ENCODE measurements around the gene ETS1. TPM values are rescaled to one million over a fixed set of nuclear protein-coding genes. Genes with fewer than 3 reads are reported as not detected.

Gene ETS1
- polyA plus RNA-seq, 1 donor from 2014 or later, result 192 TPM

- Mint-ChIP-seq H3K4me1 (peaks cover 10 to 15% (median 15%) of the 10 kb centered on the region in 3 donors), H3K27ac (no peak overlapping the region), H3K36me3 (peaks cover 2% of the 10 kb centered on the region), H3K4me3 (no peak overlapping the region), H3K9me3 (peaks cover 0 to 5% (median 4%) of the 10 kb centered on the region in 3 donors), H3K27me3 (no peaks in the 10 kb centered on the region)
Observed at GRCh38 chr11:128575961-128576350, 11.4 kb downstream of the ETS1 start.

DNA sequence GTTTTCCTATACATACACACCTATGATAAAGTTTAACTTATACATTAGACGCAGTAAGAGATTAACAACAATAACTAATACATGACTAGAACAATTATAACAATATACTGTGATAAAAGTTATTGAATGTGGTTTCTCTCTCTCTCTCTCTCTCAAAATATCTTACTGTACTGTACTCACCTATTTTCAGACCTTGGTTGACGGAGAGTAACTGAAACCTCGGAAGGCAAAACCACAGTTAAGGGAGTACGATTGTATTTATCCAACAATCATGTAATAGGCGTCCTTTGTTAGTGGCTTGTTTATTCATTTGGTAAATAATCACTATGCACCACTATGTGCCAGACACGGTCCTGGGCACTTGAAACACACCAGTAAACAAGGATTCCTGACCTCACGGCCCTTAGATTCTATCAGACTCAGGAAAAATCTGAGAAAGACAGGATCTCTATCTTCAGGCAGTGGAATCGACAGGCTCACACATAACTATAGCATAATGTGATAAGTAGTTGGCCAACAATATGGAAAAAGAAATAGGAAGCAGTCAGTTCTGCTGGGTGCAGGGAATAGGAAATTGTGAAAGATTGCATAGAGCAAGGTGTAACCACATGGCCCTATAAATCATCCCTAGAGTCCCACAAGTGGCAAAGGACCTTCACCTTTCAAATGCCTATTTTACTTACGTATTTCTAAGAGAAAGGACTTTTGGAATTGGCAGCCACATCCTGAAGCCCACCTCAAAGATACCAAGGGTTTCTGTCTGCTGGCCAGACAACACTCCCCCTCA, 12.0 kb downstream of the ETS1 start:
- Mint-ChIP-seq H3K27me3 (no peaks in the 10 kb centered on the region), H3K36me3 (peaks cover 2% of the 10 kb centered on the region), H3K4me1 (peaks cover 14% of the 10 kb centered on the region in 3 donors), H3K9me3 (peaks cover 0 to 5% (median 4%) of the 10 kb centered on the region in 3 donors), H3K27ac (peak overlapping the region in 1 of 3 donors; percentile 19), H3K4me3 (no peak overlapping the region)

- H3K4me3 Mint-ChIP-seq, result peak overlapping the region in 1 of 4 donors; percentile 28
- peaks cover 2% of the 10 kb centered on the region for H3K36me3 Mint-ChIP-seq
- no peaks in the 10 kb centered on the region for H3K27me3 Mint-ChIP-seq
- H3K4me1 Mint-ChIP-seq, result peaks cover 7 to 12% (median 11%) of the 10 kb centered on the region in 3 donors
- no peak overlapping the region for H3K27ac Mint-ChIP-seq
- peaks cover 0 to 5% (median 4%) of the 10 kb centered on the region in 3 donors for H3K9me3 Mint-ChIP-seq
Observed at GRCh38 chr11:128574576-128575011, 12.8 kb downstream of the ETS1 start.

DNA sequence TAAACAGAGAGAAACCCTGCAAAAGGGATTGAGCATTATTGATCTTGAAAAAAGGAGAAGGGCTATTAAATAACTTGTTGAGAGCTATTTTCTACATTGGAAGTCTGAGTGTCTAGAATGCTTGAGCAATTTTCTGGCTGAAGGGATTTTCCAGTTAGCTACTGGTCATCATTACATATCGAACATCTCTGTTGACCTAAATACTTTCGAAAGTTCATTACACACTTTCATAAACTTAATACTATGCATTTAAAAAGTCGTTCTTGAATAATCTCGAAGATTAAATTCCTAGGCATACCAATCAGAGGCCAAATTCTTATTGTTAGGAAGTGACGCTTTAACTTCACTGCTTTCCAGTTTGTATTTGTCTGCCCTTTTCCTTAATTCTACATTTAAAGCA, 13.7 kb downstream of the ETS1 start:
- H3K4me1 Mint-ChIP-seq, result peaks cover 10 to 20% (median 14%) of the 10 kb centered on the region in 3 donors
- H3K9me3 Mint-ChIP-seq, result peaks cover 0 to 5% (median 4%) of the 10 kb centered on the region in 3 donors
- no peak overlapping the region for H3K27ac Mint-ChIP-seq
- no peak overlapping the region for H3K4me3 Mint-ChIP-seq
- H3K27me3 Mint-ChIP-seq, result no peaks in the 10 kb centered on the region
- peaks cover 2% of the 10 kb centered on the region for H3K36me3 Mint-ChIP-seq

DNA sequence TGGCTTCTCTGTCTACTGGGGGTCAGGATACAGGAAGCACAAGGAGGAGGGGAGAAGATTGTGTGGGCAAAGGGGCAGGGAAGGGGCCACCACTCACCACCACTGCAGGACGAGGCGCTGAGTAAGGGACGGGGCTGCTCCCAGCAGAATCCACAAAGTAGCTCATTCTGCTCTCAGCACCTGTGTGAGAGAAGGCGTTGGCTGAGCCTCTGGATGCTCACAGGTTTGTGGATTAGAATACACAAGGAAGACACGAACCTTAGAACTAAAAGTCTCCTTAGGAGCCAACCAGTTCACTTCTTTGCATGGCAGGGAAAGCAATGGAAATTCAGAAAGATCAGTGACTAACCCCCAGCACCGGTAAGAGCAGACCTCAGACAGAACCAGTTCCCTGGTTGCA, 14.4 kb downstream of the ETS1 start:
- Mint-ChIP-seq H3K9me3 (peaks cover 0 to 5% (median 4%) of the 10 kb centered on the region in 3 donors), H3K4me1 (peaks cover 16 to 24% (median 19%) of the 10 kb centered on the region in 3 donors), H3K27me3 (no peaks in the 10 kb centered on the region), H3K36me3 (peaks cover 2% of the 10 kb centered on the region), H3K27ac (no peak overlapping the region), H3K4me3 (peak overlapping the region in 2 of 4 donors; percentile 45 to 51)

DNA sequence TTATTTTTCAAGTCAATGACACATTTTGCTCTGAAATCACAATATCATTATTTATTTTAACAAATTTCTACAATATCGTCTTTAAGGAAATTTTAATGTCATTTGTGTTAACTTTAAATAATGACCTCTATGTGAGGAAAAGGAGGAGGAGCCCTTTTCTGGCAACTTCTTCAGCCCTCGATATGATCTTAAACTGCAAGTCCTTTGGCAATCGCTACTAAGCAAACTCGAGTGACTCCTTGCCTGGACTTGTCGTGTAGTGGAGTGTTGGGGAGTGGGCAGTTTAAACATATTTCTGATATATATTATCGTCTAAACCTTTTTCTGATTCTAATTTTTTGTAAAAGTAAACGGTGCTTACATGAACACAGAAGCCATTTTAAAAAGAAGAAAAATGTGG, 16.7 kb downstream of the ETS1 start:
- no peak overlapping the region for H3K27ac Mint-ChIP-seq
- H3K27me3 Mint-ChIP-seq, result no peaks in the 10 kb centered on the region
- peaks cover 22 to 36% (median 26%) of the 10 kb centered on the region in 3 donors for H3K4me1 Mint-ChIP-seq
- peaks cover 0 to 5% (median 4%) of the 10 kb centered on the region in 3 donors for H3K9me3 Mint-ChIP-seq
- peaks cover 2% of the 10 kb centered on the region for H3K36me3 Mint-ChIP-seq
- H3K4me3 Mint-ChIP-seq, result peak overlapping the region in 2 of 4 donors; percentile 40 to 82

DNA sequence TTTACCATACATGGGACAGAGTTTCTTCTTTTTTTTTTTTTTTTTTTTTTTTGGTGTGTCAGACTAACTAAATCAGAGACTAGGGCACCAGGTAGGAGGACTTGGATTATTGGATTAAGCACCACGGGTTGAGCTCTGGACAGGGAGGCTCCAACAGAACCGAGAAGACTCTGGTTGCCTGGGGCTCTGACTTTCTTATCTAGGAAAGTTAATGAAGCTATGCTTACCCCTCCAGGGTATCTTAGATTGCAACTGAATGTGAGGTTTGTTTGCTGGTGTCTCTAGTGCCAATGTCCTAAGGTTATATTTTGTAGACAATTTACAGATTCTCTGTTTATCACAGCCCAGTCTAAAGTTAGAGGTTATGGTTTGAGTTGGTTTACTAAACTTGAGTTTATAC, 18.1 kb downstream of the ETS1 start:
- Mint-ChIP-seq H3K27ac (peak overlapping the region in 1 of 3 donors; percentile 39), H3K4me1 (peaks cover 24 to 33% (median 33%) of the 10 kb centered on the region in 3 donors), H3K36me3 (no peaks in the 10 kb centered on the region), H3K4me3 (peak overlapping the region in 1 of 4 donors; percentile 50), H3K9me3 (peaks cover 0 to 5% (median 3%) of the 10 kb centered on the region in 3 donors), H3K27me3 (no peaks in the 10 kb centered on the region)

GRCh38 chr11:128568166-128568778, 19.1 kb downstream of the ETS1 start:
- peaks cover 0 to under 1% (median 0%) of the 10 kb centered on the region in 3 donors for H3K9me3 Mint-ChIP-seq
- peaks cover 35 to 44% (median 43%) of the 10 kb centered on the region in 3 donors for H3K4me1 Mint-ChIP-seq
- no peaks in the 10 kb centered on the region for H3K27me3 Mint-ChIP-seq
- peak overlapping the region in 2 of 4 donors; percentile 27 to 50 for H3K4me3 Mint-ChIP-seq
- peak overlapping the region in 2 of 3 donors; percentile 39 for H3K27ac Mint-ChIP-seq
- no peaks in the 10 kb centered on the region for H3K36me3 Mint-ChIP-seq

DNA sequence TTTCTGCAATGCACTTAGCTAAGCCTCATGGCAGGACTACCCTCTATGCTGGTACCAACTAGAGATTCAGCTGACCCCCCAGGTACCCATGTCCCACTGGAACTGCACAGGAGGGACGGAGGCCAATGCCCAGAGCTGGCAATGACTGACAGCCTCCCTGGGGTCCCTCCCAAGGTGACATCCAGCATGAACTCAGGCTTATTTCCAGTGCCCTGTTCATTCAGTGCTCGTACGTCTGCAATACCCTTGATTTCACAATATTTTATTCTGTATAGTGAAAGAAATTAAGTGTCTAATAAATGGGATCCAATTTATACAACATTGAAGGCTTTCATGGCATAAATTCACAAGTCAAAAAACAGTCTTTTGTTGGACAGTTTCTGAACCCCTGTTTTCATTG, 20.2 kb downstream of the ETS1 start:
- no peaks in the 10 kb centered on the region for H3K27me3 Mint-ChIP-seq
- H3K4me1 Mint-ChIP-seq, result peaks cover 35 to 45% (median 41%) of the 10 kb centered on the region in 3 donors
- no peaks in the 10 kb centered on the region for H3K9me3 Mint-ChIP-seq
- H3K27ac Mint-ChIP-seq, result peak overlapping the region in 2 of 3 donors; percentile 21 to 69
- H3K36me3 Mint-ChIP-seq, result no peaks in the 10 kb centered on the region
- peak overlapping the region in 1 of 4 donors; percentile 23 for H3K4me3 Mint-ChIP-seq

GRCh38 chr11:128565881-128566280, 21.5 kb downstream of the ETS1 start:
- Mint-ChIP-seq H3K36me3 (no peaks in the 10 kb centered on the region), H3K27me3 (no peaks in the 10 kb centered on the region), H3K4me1 (peaks cover 42 to 47% (median 44%) of the 10 kb centered on the region in 3 donors), H3K27ac (peak overlapping the region in 2 of 3 donors; percentile 69 to 76), H3K9me3 (no peaks in the 10 kb centered on the region), H3K4me3 (peak overlapping the region in 3 of 4 donors; percentile 14 to 61 (median 30))

GRCh38 chr11:128564642-128565245, 22.6 kb downstream of the ETS1 start:
- Mint-ChIP-seq H3K27ac (peak overlapping the region; percentile 69 to 86 (median 71)), H3K4me3 (peak overlapping the region; percentile 58 to 83 (median 70)), H3K36me3 (no peaks in the 10 kb centered on the region)

GRCh38 chr11:128563942-128564641, 23.3 kb downstream of the ETS1 start:
- Mint-ChIP-seq H3K27me3 (no peaks in the 10 kb centered on the region), H3K4me1 (peaks cover 48 to 53% (median 51%) of the 10 kb centered on the region in 3 donors), H3K4me3 (peak overlapping the region; percentile 58 to 83 (median 70)), H3K27ac (peak overlapping the region; percentile 69 to 86 (median 71)), H3K36me3 (no peaks in the 10 kb centered on the region), H3K9me3 (no peaks in the 10 kb centered on the region)

More at GRCh38 chr11:128564642-128565245, 22.6 kb downstream of the ETS1 start:
- no peaks in the 10 kb centered on the region for H3K27me3 Mint-ChIP-seq
- H3K4me1 Mint-ChIP-seq, result peaks cover 44 to 49% (median 48%) of the 10 kb centered on the region in 3 donors
- H3K9me3 Mint-ChIP-seq, result no peaks in the 10 kb centered on the region

- no peaks in the 10 kb centered on the region for H3K9me3 Mint-ChIP-seq
- no peaks in the 10 kb centered on the region for H3K36me3 Mint-ChIP-seq
- no peaks in the 10 kb centered on the region for H3K27me3 Mint-ChIP-seq
- H3K4me3 Mint-ChIP-seq, result peak overlapping the region in 2 of 4 donors; percentile 33 to 59
- H3K27ac Mint-ChIP-seq, result peak overlapping the region in 1 of 3 donors; percentile 86
- peaks cover 42 to 50% (median 46%) of the 10 kb centered on the region in 3 donors for H3K4me1 Mint-ChIP-seq
Observed at GRCh38 chr11:128563308-128563707, 24.1 kb downstream of the ETS1 start.

DNA sequence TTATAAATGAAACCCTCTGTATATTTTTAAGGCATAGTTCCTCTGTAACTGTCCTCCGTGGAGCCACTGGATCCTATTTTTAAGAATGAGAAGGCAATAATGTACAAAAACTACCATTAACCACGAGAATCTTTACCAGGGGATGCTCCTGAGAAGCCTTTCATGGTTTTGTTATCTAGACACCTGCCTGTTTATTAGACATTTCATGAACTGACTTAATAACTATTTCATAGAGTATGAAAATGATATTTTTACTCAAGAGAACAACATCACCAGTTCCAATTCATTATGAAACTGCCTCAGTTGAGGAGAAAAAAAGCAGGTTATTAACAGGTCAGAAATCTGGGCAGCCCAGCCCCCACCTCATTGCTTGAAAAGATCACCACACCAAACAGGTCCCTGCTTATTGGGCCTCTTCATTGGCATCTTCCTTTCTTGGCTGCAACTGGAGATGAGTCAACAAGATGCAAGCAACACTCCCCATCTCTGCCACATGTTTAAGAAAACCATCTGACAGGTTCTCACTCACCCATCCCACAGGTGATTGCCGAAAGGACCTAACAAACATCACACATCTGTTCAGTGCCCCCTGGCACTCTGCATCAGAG, 27.8 kb downstream of the ETS1 start:
- H3K4me3 Mint-ChIP-seq, result peak overlapping the region in 1 of 4 donors; percentile 28
- H3K27ac Mint-ChIP-seq, result no peak overlapping the region
- peaks cover 26 to 37% (median 34%) of the 10 kb centered on the region in 3 donors for H3K4me1 Mint-ChIP-seq
- no peaks in the 10 kb centered on the region for H3K9me3 Mint-ChIP-seq
- H3K27me3 Mint-ChIP-seq, result no peaks in the 10 kb centered on the region
- H3K36me3 Mint-ChIP-seq, result peaks cover 1% of the 10 kb centered on the region
